HFFc6 (cell line): ENCODE data around the gene RGMA. TPM values are rescaled to one million over a fixed set of nuclear protein-coding genes. Genes with fewer than 3 reads are reported as not detected.

ENCODE experiments used
- DNase-seq: peaks from one replicate; pipeline ENCODE4 v3.0.0-alpha.2; 2018
- H3K27ac Mint-ChIP-seq: 2 replicates; pipeline ENCODE4 v1.8.0; 2020; ENCODE audit warnings: mild to moderate bottlenecking, mixed read lengths
- H3K27me3 Mint-ChIP-seq: 2 replicates; pipeline ENCODE4 v1.8.0; 2021; ENCODE audit warnings: mild to moderate bottlenecking, moderate library complexity, mixed read lengths; ENCODE audit not compliant: insufficient read depth
- H3K36me3 Mint-ChIP-seq: 2 replicates; pipeline ENCODE4 v1.8.0; 2021; ENCODE audit warnings: low read depth, mixed read lengths
- H3K4me1 Mint-ChIP-seq: 2 replicates; pipeline ENCODE4 v1.8.0; 2020; ENCODE audit warnings: low read depth, mixed read lengths
- H3K4me3 Mint-ChIP-seq: 2 replicates; pipeline ENCODE4 v1.8.0; 2020; ENCODE audit warnings: mild to moderate bottlenecking, moderate library complexity, mixed read lengths
- H3K9me3 Mint-ChIP-seq: 2 replicates; pipeline ENCODE4 v1.8.0; 2020; ENCODE audit warnings: mild to moderate bottlenecking, mixed read lengths
- total RNA-seq, 6 experiments: library from RNA; stranded (reverse); fragmentation: NEBNext Ultra II Directional; extraction: Animal tissue kit (Norgen Biotek cat#: 25700); gene quantifications; 2 replicates in 1 of 6; 3 replicates in 5 of 6; pipeline ENCODE4 v1.2.3, GENCODE V29; 2021
- TF ChIP-seq, protein P1 (sequence below): fragments of 200-600 bp; sonication (generic); IDR thresholded peaks from 2 replicates; pipeline ENCODE4 v1.5.0; 2021; ENCODE audit warnings: antibody characterized with exemption, mild to moderate bottlenecking

RGMA gene
- total RNA-seq, 6 experiments from 2014 or later = 0.07 to 0.32 (median 0.19) TPM; not detected in 1

GRCh38 chr15:93076217-93076616, 12.8 kb downstream of the RGMA start:
- peaks cover 13% of the 10 kb centered on the region for H3K4me1 Mint-ChIP-seq
- TF ChIP-seq, protein P1, sequence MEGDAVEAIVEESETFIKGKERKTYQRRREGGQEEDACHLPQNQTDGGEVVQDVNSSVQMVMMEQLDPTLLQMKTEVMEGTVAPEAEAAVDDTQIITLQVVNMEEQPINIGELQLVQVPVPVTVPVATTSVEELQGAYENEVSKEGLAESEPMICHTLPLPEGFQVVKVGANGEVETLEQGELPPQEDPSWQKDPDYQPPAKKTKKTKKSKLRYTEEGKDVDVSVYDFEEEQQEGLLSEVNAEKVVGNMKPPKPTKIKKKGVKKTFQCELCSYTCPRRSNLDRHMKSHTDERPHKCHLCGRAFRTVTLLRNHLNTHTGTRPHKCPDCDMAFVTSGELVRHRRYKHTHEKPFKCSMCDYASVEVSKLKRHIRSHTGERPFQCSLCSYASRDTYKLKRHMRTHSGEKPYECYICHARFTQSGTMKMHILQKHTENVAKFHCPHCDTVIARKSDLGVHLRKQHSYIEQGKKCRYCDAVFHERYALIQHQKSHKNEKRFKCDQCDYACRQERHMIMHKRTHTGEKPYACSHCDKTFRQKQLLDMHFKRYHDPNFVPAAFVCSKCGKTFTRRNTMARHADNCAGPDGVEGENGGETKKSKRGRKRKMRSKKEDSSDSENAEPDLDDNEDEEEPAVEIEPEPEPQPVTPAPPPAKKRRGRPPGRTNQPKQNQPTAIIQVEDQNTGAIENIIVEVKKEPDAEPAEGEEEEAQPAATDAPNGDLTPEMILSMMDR = no peak
- H3K36me3 Mint-ChIP-seq = no peaks in the 10 kb centered on the region
- no peaks in the 10 kb centered on the region for H3K9me3 Mint-ChIP-seq
- peaks cover 45% of the 10 kb centered on the region for H3K27me3 Mint-ChIP-seq
- H3K27ac Mint-ChIP-seq = no peak overlapping the region
- DNase-seq = no peak
- no peak overlapping the region for H3K4me3 Mint-ChIP-seq

- no peak for DNase-seq
- H3K9me3 Mint-ChIP-seq = no peaks in the 10 kb centered on the region
- no peaks in the 10 kb centered on the region for H3K36me3 Mint-ChIP-seq
- TF ChIP-seq, protein P1 = no peak
- H3K4me3 Mint-ChIP-seq = no peak overlapping the region
- peaks cover 13% of the 10 kb centered on the region for H3K4me1 Mint-ChIP-seq
- H3K27me3 Mint-ChIP-seq = peaks cover 44% of the 10 kb centered on the region
- H3K27ac Mint-ChIP-seq = no peak overlapping the region
These were observed 14.4 kb downstream of the RGMA start for GRCh38 chr15:93074599-93074998.

DNA sequence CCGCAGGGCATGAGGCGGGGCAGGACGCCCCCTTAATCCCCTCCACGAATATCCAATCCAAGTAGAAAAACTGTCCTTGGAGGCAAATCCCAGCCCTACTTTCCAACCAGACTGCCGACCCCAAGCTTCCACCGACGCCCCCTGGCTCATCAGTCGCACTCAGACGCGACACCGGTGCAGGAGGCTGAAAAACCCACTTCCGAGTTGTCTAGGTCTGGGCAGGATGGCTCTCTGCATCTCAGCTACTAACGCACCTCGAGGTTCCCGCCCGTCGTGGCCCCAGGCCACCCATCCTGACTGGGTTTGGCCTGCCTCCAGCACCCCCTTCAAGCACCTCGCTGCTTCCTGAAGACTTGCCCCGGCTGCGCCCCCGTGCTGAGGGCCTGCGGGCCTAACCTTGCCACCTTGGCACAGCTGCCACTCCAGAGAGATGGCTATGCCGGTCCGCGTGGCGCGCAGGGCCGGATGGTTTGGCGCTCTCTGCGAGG, 15.5 kb downstream of the RGMA start:
- TF ChIP-seq, protein P1 = no peak
- Mint-ChIP-seq H3K27me3 (peaks cover 44% of the 10 kb centered on the region), H3K27ac (no peak overlapping the region), H3K36me3 (no peaks in the 10 kb centered on the region), H3K4me3 (peak overlapping the region; percentile 68), H3K9me3 (no peaks in the 10 kb centered on the region), H3K4me1 (peaks cover 13% of the 10 kb centered on the region)
- no peak for DNase-seq

- Mint-ChIP-seq H3K4me1 (peaks cover 13% of the 10 kb centered on the region), H3K27me3 (peaks cover 42% of the 10 kb centered on the region), H3K4me3 (peak overlapping the region; percentile 87), H3K27ac (no peak overlapping the region), H3K36me3 (no peaks in the 10 kb centered on the region), H3K9me3 (no peaks in the 10 kb centered on the region)
- TF ChIP-seq, protein P1 = peak; percentile 9; the same call in 1 of the 2 replicates
- peak; percentile 15 for DNase-seq
These were observed 16.3 kb downstream of the RGMA start for GRCh38 chr15:93072411-93073394.

DNA sequence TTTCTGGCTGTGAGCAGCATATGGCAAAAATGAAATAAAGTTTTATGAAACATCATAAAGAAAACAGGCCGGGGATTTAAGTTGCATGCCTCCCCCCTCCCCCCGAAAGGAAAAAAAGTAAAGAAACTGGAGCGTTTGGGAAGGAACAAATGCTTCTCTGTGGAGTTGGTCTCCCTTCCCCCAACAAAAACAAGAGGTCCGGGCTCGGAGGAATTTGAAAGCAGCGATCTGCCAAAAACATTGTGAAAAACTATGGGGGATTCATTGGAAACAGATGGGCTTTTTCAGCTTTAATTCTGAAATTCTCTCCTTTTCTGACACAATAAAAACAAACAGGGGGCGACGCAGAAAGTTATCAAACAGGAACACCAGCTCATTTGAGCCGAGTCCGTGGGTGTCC, 17.0 kb downstream of the RGMA start:
- no peaks in the 10 kb centered on the region for H3K9me3 Mint-ChIP-seq
- H3K27ac Mint-ChIP-seq = no peak overlapping the region
- H3K4me3 Mint-ChIP-seq = peak overlapping the region; percentile 87
- H3K27me3 Mint-ChIP-seq = peaks cover 42% of the 10 kb centered on the region
- no peak for DNase-seq
- TF ChIP-seq, protein P1 = no peak
- H3K4me1 Mint-ChIP-seq = peaks cover 13% of the 10 kb centered on the region
- H3K36me3 Mint-ChIP-seq = no peaks in the 10 kb centered on the region
